Breast epithelium (tissue), 4 donors: ENCODE results near the gene GRK7. TPM values are rescaled to one million over a fixed set of nuclear protein-coding genes. Genes with fewer than 3 reads are reported as not detected.

ENCODE experiments used
- DNase-seq, 2 donors: peaks; one replicate each; pipeline ENCODE4 v3.0.0-alpha.2; 2019; ENCODE audit warnings: low spot score in 2 of 2
- H3K27ac ChIP-seq, 2 donors: fragments of 200-600 bp; sonication (generic) in 1 of 2; one replicate each; pipeline ENCODE4 v1.5.1; 2016 to 2019; ENCODE audit warnings: mild to moderate bottlenecking in 1 of 2
- H3K27me3 ChIP-seq, 2 donors: fragments of 200-600 bp; sonication (generic) in 1 of 2; one replicate each; pipeline versions ENCODE4 v1.5.1 to v1.6.0; 2017 to 2019; ENCODE audit warnings: control low read depth in 1 of 2, mild to moderate bottlenecking in 1 of 2
- H3K36me3 ChIP-seq: fragments of 200-600 bp; one replicate; pipeline ENCODE4 v1.5.1; 2019
- H3K4me1 ChIP-seq, 2 donors: fragments of 200-600 bp; sonication (generic); one replicate each; pipeline ENCODE4 v1.5.1; 2016 to 2019; ENCODE audit warnings: control low read depth in 1 of 2
- H3K4me3 ChIP-seq, 3 donors: fragments of 200-600 bp; sonication (generic); 1 replicate in 2 of 3; 2 replicates in 1 of 3; pipeline ENCODE4 v1.5.1; 2016 to 2019; ENCODE audit warnings: mild to moderate bottlenecking in 3 of 3, moderate library complexity in 2 of 3
- H3K9me3 ChIP-seq, 2 donors: fragments of 200-600 bp; sonication (generic) in 1 of 2; one replicate each; pipeline ENCODE4 v1.5.1; 2016 to 2019; ENCODE audit warnings: control low read depth in 1 of 2
- CTCF ChIP-seq, 3 donors: fragments of 450-650 bp; IDR thresholded peaks; one replicate each; pipeline ENCODE4 v1.5.1; 2016 to 2017; ENCODE audit warnings: antibody characterized with exemption in 3 of 3, mild to moderate bottlenecking in 3 of 3, moderate library complexity in 3 of 3
- POLR2A ChIP-seq: fragments of 450-650 bp; IDR thresholded peaks from one replicate; pipeline ENCODE4 v1.6.1; 2016; ENCODE audit warnings: antibody characterized with exemption, mild to moderate bottlenecking, moderate library complexity
- POLR2AphosphoS5 ChIP-seq, 3 donors: sonication (generic); formaldehyde crosslinking; IDR thresholded peaks; one replicate each; pipeline ENCODE4 v1.6.1; 2017; ENCODE audit warnings: antibody characterized with exemption in 3 of 3
- intact Hi-C: fragments of 100-400 bp; cut with DNase I; formaldehyde crosslinking; loops from one replicate; pipeline ENCODE4 v1.15.1; 2023; ENCODE audit warnings: low total_unique reads
- total RNA-seq, 3 donors: library from RNA; depleted of rRNA; stranded (reverse); fragments of >200 nt; gene quantifications; one replicate each; pipeline ENCODE4 v1.1.0, GENCODE V29; 2016

GRK7 gene
- total RNA-seq, 3 donors from 2014 or later = 0.15 to 0.33 TPM; not detected in 1

DNA sequence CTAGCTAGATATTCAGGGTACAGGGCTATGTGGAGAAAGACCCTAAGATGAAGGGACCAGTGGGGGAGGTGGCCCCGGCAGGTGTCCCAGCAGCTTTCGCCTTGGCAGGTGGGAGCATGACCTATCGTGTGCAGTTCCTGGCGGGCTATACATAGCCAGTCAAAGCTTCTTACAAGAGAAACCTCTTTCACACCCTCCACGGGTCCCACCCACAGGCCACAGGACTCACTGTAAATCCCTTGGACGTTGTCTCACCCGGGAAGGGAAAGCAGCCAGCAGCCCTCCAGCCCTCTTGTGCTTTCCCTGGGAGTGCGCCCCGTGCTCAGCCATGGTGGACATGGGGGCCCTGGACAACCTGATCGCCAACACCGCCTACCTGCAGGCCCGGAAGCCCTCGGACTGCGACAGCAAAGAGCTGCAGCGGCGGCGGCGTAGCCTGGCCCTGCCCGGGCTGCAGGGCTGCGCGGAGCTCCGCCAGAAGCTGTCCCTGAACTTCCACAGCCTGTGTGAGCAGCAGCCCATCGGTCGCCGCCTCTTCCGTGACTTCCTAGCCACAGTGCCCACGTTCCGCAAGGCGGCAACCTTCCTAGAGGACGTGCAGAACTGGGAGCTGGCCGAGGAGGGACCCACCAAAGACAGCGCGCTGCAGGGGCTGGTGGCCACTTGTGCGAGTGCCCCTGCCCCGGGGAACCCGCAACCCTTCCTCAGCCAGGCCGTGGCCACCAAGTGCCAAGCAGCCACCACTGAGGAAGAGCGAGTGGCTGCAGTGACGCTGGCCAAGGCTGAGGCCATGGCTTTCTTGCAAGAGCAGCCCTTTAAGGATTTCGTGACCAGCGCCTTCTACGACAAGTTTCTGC is 15.0 kb downstream of the GRK7 start:
- H3K4me3 ChIP-seq = no peak overlapping the region
- H3K36me3 ChIP-seq = no peaks in the 10 kb centered on the region
- no peaks in the 10 kb centered on the region for H3K4me1 ChIP-seq
- intact Hi-C loops = no loop called here
- H3K27ac ChIP-seq = no peak overlapping the region
- no peak for TF ChIP-seq CTCF (IDR thresholded peaks at IDR 0.05)
- TF ChIP-seq POLR2A = no peak
- no peak for TF ChIP-seq POLR2AphosphoS5 (IDR thresholded peaks at IDR 0.05)
- DNase-seq = no peak
- no peaks in the 10 kb centered on the region for H3K27me3 ChIP-seq
- H3K9me3 ChIP-seq = no peaks in the 10 kb centered on the region

- no peaks in the 10 kb centered on the region for H3K27me3 ChIP-seq
- TF ChIP-seq CTCF (IDR thresholded peaks at IDR 0.05) = no peak
- TF ChIP-seq POLR2AphosphoS5 (IDR thresholded peaks at IDR 0.05) = no peak
- no peak for TF ChIP-seq POLR2A
- DNase-seq = no peak
- no peak overlapping the region for H3K27ac ChIP-seq
- no peaks in the 10 kb centered on the region for H3K9me3 ChIP-seq
- H3K4me3 ChIP-seq = no peak overlapping the region
- intact Hi-C loops = no loop called here
- H3K36me3 ChIP-seq = no peaks in the 10 kb centered on the region
- no peaks in the 10 kb centered on the region for H3K4me1 ChIP-seq
Observed at GRCh38 chr3:141779667-141780066, 16.5 kb downstream of the GRK7 start.

- Histone ChIP-seq H3K36me3 (no peaks in the 10 kb centered on the region), H3K4me3 (no peak overlapping the region), H3K27ac (no peak overlapping the region), H3K4me1 (no peaks in the 10 kb centered on the region), H3K27me3 (no peaks in the 10 kb centered on the region), H3K9me3 (no peaks in the 10 kb centered on the region)
- intact Hi-C loops = no loop called here
- TF ChIP-seq POLR2AphosphoS5 (IDR thresholded peaks at IDR 0.05) (no peak), POLR2A (no peak), CTCF (IDR thresholded peaks at IDR 0.05) (no peak)
- no peak for DNase-seq
Observed at GRCh38 chr3:141782386-141782932, 19.3 kb downstream of the GRK7 start.

DNA sequence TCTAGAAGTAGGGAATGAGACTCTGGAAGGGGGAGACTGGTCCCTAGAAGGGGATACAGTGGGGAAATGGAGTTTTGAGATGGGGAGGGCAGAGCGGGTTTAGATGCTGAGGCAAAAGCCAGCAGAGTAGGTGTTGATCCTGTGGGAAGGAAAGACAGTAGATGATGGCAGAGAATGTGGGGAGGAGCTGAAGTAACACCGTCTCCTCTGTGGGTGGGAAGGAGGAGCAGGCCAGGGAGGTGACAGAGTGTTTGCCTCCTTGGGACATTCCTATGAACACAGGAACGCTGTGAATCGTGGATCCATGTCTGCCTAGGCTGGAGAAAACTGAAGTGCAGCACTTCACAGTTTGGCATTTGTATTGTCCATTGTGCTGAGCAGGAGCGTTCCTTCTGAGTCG is 20.4 kb downstream of the GRK7 start:
- no peaks in the 10 kb centered on the region for H3K36me3 ChIP-seq
- intact Hi-C loops = no loop called here
- no peak overlapping the region for H3K4me3 ChIP-seq
- no peak for DNase-seq
- no peaks in the 10 kb centered on the region for H3K27me3 ChIP-seq
- no peaks in the 10 kb centered on the region for H3K4me1 ChIP-seq
- TF ChIP-seq POLR2A = no peak
- no peak for TF ChIP-seq POLR2AphosphoS5 (IDR thresholded peaks at IDR 0.05)
- no peak for TF ChIP-seq CTCF (IDR thresholded peaks at IDR 0.05)
- no peaks in the 10 kb centered on the region for H3K9me3 ChIP-seq
- H3K27ac ChIP-seq = no peak overlapping the region

- no peak overlapping the region for H3K27ac ChIP-seq
- H3K9me3 ChIP-seq = no peaks in the 10 kb centered on the region
- no peak overlapping the region for H3K4me3 ChIP-seq
- intact Hi-C loops = no loop called here
- TF ChIP-seq CTCF (IDR thresholded peaks at IDR 0.05) = no peak
- H3K27me3 ChIP-seq = no peaks in the 10 kb centered on the region
- H3K36me3 ChIP-seq = no peaks in the 10 kb centered on the region
- H3K4me1 ChIP-seq = no peaks in the 10 kb centered on the region
- DNase-seq = no peak
Observed at GRCh38 chr3:141784096-141784495, 20.9 kb downstream of the GRK7 start.
